Measurements from ENCODE around the gene IQCH.
"Not testable (repeated sequence)": the region's sequence is repeated elsewhere in the genome, so short reads cannot be mapped to it uniquely, and the experiment has no call there.

IQCH gene

GRCh38 chr15:67453703-67454102 is 199.1 kb downstream of the IQCH start:
- not testable (repeated sequence) for DNase-seq

GRCh38 chr15:67456677-67457529 is 202.3 kb downstream of the IQCH start:
- DNase-seq, result peak; percentile 44 to 80 (median 69)

- DNase-seq, result no peak
Measured at GRCh38 chr15:67458331-67459029, 203.9 kb downstream of the IQCH start.

GRCh38 chr15:67460521-67460920 is 205.9 kb downstream of the IQCH start:
- DNase-seq, result no peak

- DNase-seq, result no peak
Measured at GRCh38 chr15:67461735-67462134, 207.1 kb downstream of the IQCH start.

- no peak for DNase-seq
Measured at GRCh38 chr15:67462875-67463274, 208.3 kb downstream of the IQCH start.

GRCh38 chr15:67463488-67463887 is 208.9 kb downstream of the IQCH start:
- DNase-seq, result no peak

- no peak for DNase-seq
Measured at GRCh38 chr15:67465196-67465952, 210.8 kb downstream of the IQCH start.

GRCh38 chr15:67468416-67468815 is 213.8 kb downstream of the IQCH start:
- DNase-seq, result no peak

- no peak for DNase-seq
Measured at GRCh38 chr15:67469680-67470079, 215.1 kb downstream of the IQCH start.

- DNase-seq, result no peak
Measured at GRCh38 chr15:67472957-67473356, 218.4 kb downstream of the IQCH start.

GRCh38 chr15:67474405-67475110 is 220.0 kb downstream of the IQCH start:
- peak in 1 of 5 experiments; percentile 64 for DNase-seq

- no peak for DNase-seq
Measured at GRCh38 chr15:67479781-67480505, 225.4 kb downstream of the IQCH start.

- no peak for DNase-seq
Measured at GRCh38 chr15:67480741-67481140, 226.2 kb downstream of the IQCH start.

- DNase-seq, result peak in 1 of 5 experiments; percentile 31
Measured at GRCh38 chr15:67481680-67482079, 227.1 kb downstream of the IQCH start.

GRCh38 chr15:67495585-67495984 is 241.0 kb downstream of the IQCH start:
- DNase-seq, result no peak

- DNase-seq, result peak in 1 of 5 experiments; percentile 25
Measured at GRCh38 chr15:67501177-67501835, 246.7 kb downstream of the IQCH start.

- no peak for DNase-seq
Measured at GRCh38 chr15:67501836-67502461, 247.4 kb downstream of the IQCH start.

GRCh38 chr15:67504056-67504455 is 249.5 kb downstream of the IQCH start:
- DNase-seq, result no peak

GRCh38 chr15:67504796-67505195 is 250.2 kb downstream of the IQCH start:
- no peak for DNase-seq
